ENCODE results near the gene HS6ST1.
A peak's percentile ranks its signal among the peaks of the same experiment; 100 is the strongest.

HS6ST1 gene

DNA sequence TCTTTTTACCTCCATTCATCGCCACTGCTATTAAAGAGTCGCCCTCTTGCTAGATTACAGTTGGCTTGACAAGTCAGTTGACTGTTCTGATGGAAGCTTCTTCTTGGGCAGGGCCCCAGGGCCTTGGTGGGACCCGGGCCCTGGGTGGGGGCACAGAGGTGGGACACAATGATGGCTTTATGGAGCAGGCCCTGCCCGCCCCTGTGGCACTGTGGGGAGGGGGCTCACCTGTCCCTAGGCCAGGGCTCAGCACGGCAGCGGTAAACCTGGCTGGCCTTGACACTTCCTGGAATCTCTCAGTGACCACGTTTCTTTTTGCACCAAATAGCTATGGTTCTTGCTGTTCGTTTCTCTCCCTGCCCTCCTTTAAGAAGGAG, 4.9 kb upstream of the HS6ST1 start:
- Histone ChIP-seq H3K27ac (ENCODE audit: low read length) (peak overlapping the region; percentile 52), H3K4me2 (ENCODE audit: insufficient read depth, low read length) (no peak overlapping the region), H4K20me1 (ENCODE audit: insufficient read depth, low read length) (no peaks in the 10 kb centered on the region), H3K9ac (ENCODE audit: low read depth, low read length) (no peak overlapping the region), H3K4me1 (ENCODE audit: insufficient read depth, low read length) (peaks cover 52% of the 10 kb centered on the region), H3K36me3 (ENCODE audit: insufficient read depth, low read length) (no peaks in the 10 kb centered on the region), H3K79me2 (ENCODE audit: insufficient read depth, low read length) (peaks cover 3% of the 10 kb centered on the region), H3K9me3 (ENCODE audit: insufficient read depth, low read length, severe bottlenecking) (no peaks in the 10 kb centered on the region), H3K4me3 (ENCODE audit: low read depth in 1 of 2, low read length in 2 of 2) (no peak overlapping the region), H2AFZ (ENCODE audit: low read depth, low read length) (no peak overlapping the region), H3K27me3 (ENCODE audit: insufficient read depth, low read length, poor library complexity) (no peaks in the 10 kb centered on the region)
- no peak for ATAC-seq (ENCODE audit: insufficient read depth, low read depth)
- peak; percentile 6 for DNase-seq
- TF ChIP-seq, protein P1, sequence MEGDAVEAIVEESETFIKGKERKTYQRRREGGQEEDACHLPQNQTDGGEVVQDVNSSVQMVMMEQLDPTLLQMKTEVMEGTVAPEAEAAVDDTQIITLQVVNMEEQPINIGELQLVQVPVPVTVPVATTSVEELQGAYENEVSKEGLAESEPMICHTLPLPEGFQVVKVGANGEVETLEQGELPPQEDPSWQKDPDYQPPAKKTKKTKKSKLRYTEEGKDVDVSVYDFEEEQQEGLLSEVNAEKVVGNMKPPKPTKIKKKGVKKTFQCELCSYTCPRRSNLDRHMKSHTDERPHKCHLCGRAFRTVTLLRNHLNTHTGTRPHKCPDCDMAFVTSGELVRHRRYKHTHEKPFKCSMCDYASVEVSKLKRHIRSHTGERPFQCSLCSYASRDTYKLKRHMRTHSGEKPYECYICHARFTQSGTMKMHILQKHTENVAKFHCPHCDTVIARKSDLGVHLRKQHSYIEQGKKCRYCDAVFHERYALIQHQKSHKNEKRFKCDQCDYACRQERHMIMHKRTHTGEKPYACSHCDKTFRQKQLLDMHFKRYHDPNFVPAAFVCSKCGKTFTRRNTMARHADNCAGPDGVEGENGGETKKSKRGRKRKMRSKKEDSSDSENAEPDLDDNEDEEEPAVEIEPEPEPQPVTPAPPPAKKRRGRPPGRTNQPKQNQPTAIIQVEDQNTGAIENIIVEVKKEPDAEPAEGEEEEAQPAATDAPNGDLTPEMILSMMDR (IDR thresholded peaks at IDR 0.05; ENCODE audit: borderline replicate concordance, extremely low read depth, low read length, poor library complexity, severe bottlenecking) = no peak
- no peak for TF ChIP-seq EZH2 (IDR thresholded peaks at IDR 0.05; ENCODE audit: borderline replicate concordance, low read depth, low read length, severe bottlenecking)

DNA sequence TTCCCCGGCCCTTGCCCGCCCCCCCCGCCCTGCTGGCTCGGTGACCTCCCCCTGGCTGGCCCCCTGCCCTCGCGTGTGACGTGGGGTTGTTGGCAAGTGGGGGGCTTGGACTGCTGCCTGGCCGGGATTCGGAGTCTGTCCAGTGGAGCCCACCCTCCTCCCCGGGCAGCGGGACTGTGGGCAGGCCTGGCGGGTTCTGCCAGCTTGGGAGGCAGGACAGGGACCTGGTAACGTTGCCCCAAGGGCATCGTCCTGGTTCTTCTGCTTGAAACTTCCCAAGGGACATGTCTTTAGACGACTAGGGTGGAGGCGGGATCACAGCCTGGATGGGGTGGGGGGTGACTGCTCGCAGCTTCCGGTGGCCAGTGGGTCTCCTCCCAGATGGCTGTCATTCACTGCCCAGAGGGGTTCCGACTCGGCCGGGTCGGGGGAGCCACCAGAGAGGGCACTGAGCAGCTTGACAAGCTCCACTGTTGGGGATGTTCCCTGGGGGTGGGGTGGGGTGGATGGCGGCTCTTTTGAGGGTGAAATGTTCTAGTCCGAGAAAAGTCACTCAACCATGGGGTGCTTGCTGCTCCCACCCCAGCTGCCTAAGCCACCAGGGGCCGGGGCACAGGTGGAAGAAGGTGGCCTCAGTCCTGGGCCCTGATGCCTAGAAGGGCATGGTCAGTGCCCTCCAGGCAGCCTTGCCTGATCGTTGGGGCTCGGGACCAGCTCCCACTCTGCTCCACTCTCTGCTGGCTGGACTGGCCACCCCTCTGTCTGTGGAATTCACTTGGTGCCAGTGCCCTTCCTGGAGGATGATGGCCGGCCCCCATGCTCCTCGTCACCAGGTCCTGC, 4.3 kb upstream of the HS6ST1 start:
- Histone ChIP-seq H3K9ac (ENCODE audit: low read depth, low read length) (peak overlapping the region; percentile 82), H3K4me1 (ENCODE audit: insufficient read depth, low read length) (peaks cover 52% of the 10 kb centered on the region), H3K4me2 (ENCODE audit: insufficient read depth, low read length) (peak overlapping the region; percentile 75), H3K27me3 (ENCODE audit: insufficient read depth, low read length, poor library complexity) (no peaks in the 10 kb centered on the region), H3K36me3 (ENCODE audit: insufficient read depth, low read length) (no peaks in the 10 kb centered on the region), H4K20me1 (ENCODE audit: insufficient read depth, low read length) (no peaks in the 10 kb centered on the region), H3K27ac (ENCODE audit: low read length) (peak overlapping the region; percentile 85), H2AFZ (ENCODE audit: low read depth, low read length) (no peak overlapping the region), H3K79me2 (ENCODE audit: insufficient read depth, low read length) (peaks cover 6% of the 10 kb centered on the region), H3K9me3 (ENCODE audit: insufficient read depth, low read length, severe bottlenecking) (no peaks in the 10 kb centered on the region), H3K4me3 (ENCODE audit: low read depth in 1 of 2, low read length in 2 of 2) (peak overlapping the region in 1 of 2 experiments; percentile 63; a peak in 1 of 4 replicates)
- DNase-seq (peak; percentile 15), ATAC-seq (ENCODE audit: insufficient read depth, low read depth) (no peak)
- TF ChIP-seq EZH2 (IDR thresholded peaks at IDR 0.05; ENCODE audit: borderline replicate concordance, low read depth, low read length, severe bottlenecking) = no peak
- TF ChIP-seq, protein P1 (IDR thresholded peaks at IDR 0.05; ENCODE audit: borderline replicate concordance, extremely low read depth, low read length, poor library complexity, severe bottlenecking) = no peak

DNA sequence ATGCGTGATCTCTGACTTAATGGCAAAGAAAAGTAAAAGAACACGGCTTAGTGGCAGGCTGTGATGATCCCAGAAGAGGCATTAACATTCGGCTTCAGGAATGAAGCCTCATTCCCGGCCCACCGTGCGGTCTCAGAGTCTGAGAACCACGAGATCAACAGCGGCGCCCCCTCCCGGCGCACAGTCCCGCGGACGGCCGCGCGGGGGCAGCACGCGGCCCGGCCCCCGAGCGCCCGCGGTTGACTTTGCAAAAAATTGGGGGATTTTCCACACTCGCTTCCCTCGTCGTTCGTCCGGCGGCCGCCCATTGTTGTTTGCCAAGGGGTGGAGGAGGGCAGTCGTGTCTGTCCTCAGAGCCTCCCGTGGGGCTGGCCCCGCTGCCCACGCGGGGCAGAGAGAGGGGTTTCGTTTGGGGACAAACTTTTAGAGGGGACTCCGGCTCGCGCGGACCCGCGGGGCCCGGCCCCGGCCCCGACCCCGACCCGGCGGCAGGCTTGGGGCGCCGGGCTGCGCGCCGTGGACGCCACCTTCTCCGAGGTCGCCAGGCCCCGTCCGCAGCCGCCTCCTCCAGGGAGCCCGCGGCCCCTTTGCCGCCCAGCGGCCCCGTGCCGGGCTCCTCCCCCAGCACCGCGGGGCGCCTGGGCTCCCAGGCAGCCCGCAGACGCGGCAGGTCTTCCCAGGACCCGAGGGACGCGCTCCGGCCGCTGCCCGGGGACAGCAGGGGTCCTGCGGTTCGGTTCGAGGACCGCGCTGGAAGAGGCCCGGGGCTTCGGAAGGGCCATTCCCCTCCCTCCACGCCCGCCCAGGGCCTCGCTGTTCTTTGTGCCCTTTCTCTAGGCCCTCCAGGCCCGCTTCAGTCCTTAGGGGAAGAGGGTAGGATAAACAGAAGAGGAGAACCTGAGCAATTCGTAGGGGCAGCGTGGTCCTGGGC, 3.4 kb upstream of the HS6ST1 start:
- no peaks in the 10 kb centered on the region for H3K9me3 ChIP-seq (ENCODE audit: insufficient read depth, low read length, severe bottlenecking)
- TF ChIP-seq, protein P1 (IDR thresholded peaks at IDR 0.05; ENCODE audit: borderline replicate concordance, extremely low read depth, low read length, poor library complexity, severe bottlenecking) = peak; percentile 98
- TF ChIP-seq EZH2 (IDR thresholded peaks at IDR 0.05; ENCODE audit: borderline replicate concordance, low read depth, low read length, severe bottlenecking) = no peak
- peaks cover 15% of the 10 kb centered on the region for H3K79me2 ChIP-seq (ENCODE audit: insufficient read depth, low read length)
- peak overlapping the region; percentile 18 to 63; a peak in 3 of 4 replicates for H3K4me3 ChIP-seq (ENCODE audit: low read depth in 1 of 2, low read length in 2 of 2)
- peak overlapping the region; percentile 75 for H3K4me2 ChIP-seq (ENCODE audit: insufficient read depth, low read length)
- H3K27ac ChIP-seq (ENCODE audit: low read length) = peak overlapping the region; percentile 85
- H3K36me3 ChIP-seq (ENCODE audit: insufficient read depth, low read length) = peaks cover 7% of the 10 kb centered on the region; the same call in 1 of the 2 replicates
- H3K4me1 ChIP-seq (ENCODE audit: insufficient read depth, low read length) = peaks cover 57% of the 10 kb centered on the region
- DNase-seq = peak; percentile 85
- H2AFZ ChIP-seq (ENCODE audit: low read depth, low read length) = peak overlapping the region; percentile 86
- peak overlapping the region; percentile 82 for H3K9ac ChIP-seq (ENCODE audit: low read depth, low read length)
- peak; percentile 55 for ATAC-seq (ENCODE audit: insufficient read depth, low read depth)
- peaks cover 9% of the 10 kb centered on the region for H4K20me1 ChIP-seq (ENCODE audit: insufficient read depth, low read length)
- no peaks in the 10 kb centered on the region for H3K27me3 ChIP-seq (ENCODE audit: insufficient read depth, low read length, poor library complexity)
